ENCODE measurements around the gene BMPER.

The BMPER gene

GRCh38 chr7:33958104-33958503 is 52.8 kb downstream of the BMPER start:
- no peaks in the 10 kb centered on the region for H3K36me3 ChIP-seq (ENCODE audit: insufficient read depth, low read length)
- no peak for DNase-seq (ENCODE audit: low read depth, low spot score)
- H3K9ac ChIP-seq (ENCODE audit: insufficient read length) = no peak overlapping the region
- TF ChIP-seq FOXP2 (optimal IDR thresholded peaks at IDR 0.05; ENCODE audit: control extremely low read depth, extremely low read length, insufficient read depth) = no peak
- TF ChIP-seq POLR2AphosphoS5 (IDR thresholded peaks at IDR 0.05; ENCODE audit: borderline replicate concordance, low read depth, low read length) = no peak
- TF ChIP-seq EZH2 (IDR thresholded peaks at IDR 0.05) = no peak
- no peak overlapping the region for H3K4me3 ChIP-seq
- H3K27ac ChIP-seq = no peak overlapping the region
- 0 out of 2 replicates have a peak, but pooled peaks cover 6% of the 10 kb centered on the region for H3K9me3 ChIP-seq (ENCODE audit: low read depth, low read length)

- TF ChIP-seq EZH2 (IDR thresholded peaks at IDR 0.05) (no peak), FOXP2 (optimal IDR thresholded peaks at IDR 0.05; ENCODE audit: control extremely low read depth, extremely low read length, insufficient read depth) (no peak), POLR2AphosphoS5 (IDR thresholded peaks at IDR 0.05; ENCODE audit: borderline replicate concordance, low read depth, low read length) (no peak)
- Histone ChIP-seq H3K9me3 (ENCODE audit: low read depth, low read length) (0 out of 2 replicates have a peak, but pooled peaks cover 6% of the 10 kb centered on the region), H3K36me3 (ENCODE audit: insufficient read depth, low read length) (no peaks in the 10 kb centered on the region), H3K9ac (ENCODE audit: insufficient read length) (no peak overlapping the region), H3K27ac (peak overlapping the region; percentile 37; the same call in 1 of the 2 replicates), H3K4me3 (no peak overlapping the region)
- DNase-seq (ENCODE audit: low read depth, low spot score) = no peak
Observed at GRCh38 chr7:33959676-33960075, 54.3 kb downstream of the BMPER start.

DNA sequence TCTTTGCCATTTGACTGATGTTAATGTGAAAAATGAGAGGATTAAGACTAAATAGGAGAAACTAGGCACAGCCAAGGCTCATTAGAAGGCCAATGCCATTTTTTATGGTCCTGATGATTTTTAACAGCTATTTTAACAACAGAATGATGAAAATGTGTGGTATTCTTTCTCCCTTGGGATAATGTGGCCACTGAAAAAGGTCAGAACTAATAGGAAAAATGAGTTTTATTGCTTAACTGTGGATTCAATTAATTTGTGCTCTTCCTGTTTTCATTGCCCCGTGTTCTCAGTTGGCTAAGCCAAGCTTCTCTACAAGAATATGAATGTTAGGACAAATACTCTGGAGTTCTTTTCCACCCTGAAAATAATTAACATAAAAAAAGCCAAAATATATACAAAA is 56.6 kb downstream of the BMPER start:
- Histone ChIP-seq H3K9me3 (ENCODE audit: low read depth, low read length) (0 out of 2 replicates have a peak, but pooled peaks cover 6% of the 10 kb centered on the region), H3K36me3 (ENCODE audit: insufficient read depth, low read length) (no peaks in the 10 kb centered on the region), H3K4me3 (no peak overlapping the region), H3K9ac (ENCODE audit: insufficient read length) (no peak overlapping the region), H3K27ac (no peak overlapping the region)
- TF ChIP-seq EZH2 (IDR thresholded peaks at IDR 0.05) (no peak), POLR2AphosphoS5 (IDR thresholded peaks at IDR 0.05; ENCODE audit: borderline replicate concordance, low read depth, low read length) (no peak), FOXP2 (optimal IDR thresholded peaks at IDR 0.05; ENCODE audit: control extremely low read depth, extremely low read length, insufficient read depth) (no peak)
- no peak for DNase-seq (ENCODE audit: low read depth, low spot score)

GRCh38 chr7:33964417-33965182 is 59.3 kb downstream of the BMPER start:
- peak overlapping the region; percentile 29; the same call in 1 of the 2 replicates for H3K4me3 ChIP-seq
- 0 out of 2 replicates have a peak, but pooled peaks cover 6% of the 10 kb centered on the region for H3K9me3 ChIP-seq (ENCODE audit: low read depth, low read length)
- no peak overlapping the region for H3K9ac ChIP-seq (ENCODE audit: insufficient read length)
- no peaks in the 10 kb centered on the region for H3K36me3 ChIP-seq (ENCODE audit: insufficient read depth, low read length)
- peak overlapping the region; percentile 81 for H3K27ac ChIP-seq
- DNase-seq (ENCODE audit: low read depth, low spot score) = no peak
- TF ChIP-seq FOXP2 (optimal IDR thresholded peaks at IDR 0.05; ENCODE audit: control extremely low read depth, extremely low read length, insufficient read depth) (no peak), EZH2 (IDR thresholded peaks at IDR 0.05) (no peak), POLR2AphosphoS5 (IDR thresholded peaks at IDR 0.05; ENCODE audit: borderline replicate concordance, low read depth, low read length) (no peak)

DNA sequence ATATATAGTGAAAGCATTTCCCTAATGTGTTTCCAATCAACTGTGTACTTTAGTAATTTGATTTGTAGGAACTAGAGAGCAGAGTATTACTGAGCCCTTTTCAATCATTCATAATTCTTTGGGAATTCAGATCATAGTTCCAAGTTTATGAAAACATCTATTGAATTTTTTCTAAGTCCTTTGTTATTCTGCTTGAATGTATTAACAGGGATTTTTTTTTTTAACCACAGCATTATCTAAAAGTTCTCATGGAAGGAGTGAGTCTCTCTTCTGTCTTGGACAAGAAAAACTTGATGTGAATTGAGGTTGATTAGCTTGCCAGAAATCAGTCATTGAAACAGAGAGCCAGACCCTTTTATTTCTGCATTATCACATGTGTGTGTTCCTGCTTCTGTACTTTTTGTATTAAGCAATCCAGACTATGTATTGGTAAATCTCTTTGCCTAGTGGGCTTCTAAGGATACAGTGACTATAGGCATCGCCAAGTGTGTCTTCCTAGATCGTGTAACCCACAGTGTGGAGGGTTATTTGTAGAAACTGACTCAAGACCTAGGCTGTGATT is 59.9 kb downstream of the BMPER start:
- 0 out of 2 replicates have a peak, but pooled peaks cover 5% of the 10 kb centered on the region for H3K9me3 ChIP-seq (ENCODE audit: low read depth, low read length)

GRCh38 chr7:33968591-33968990 is 63.3 kb downstream of the BMPER start:
- Histone ChIP-seq H3K36me3 (ENCODE audit: insufficient read depth, low read length) (no peaks in the 10 kb centered on the region), H3K4me3 (no peak overlapping the region), H3K9me3 (ENCODE audit: low read depth, low read length) (no peaks in the 10 kb centered on the region), H3K27ac (no peak overlapping the region), H3K9ac (ENCODE audit: insufficient read length) (no peak overlapping the region)
- no peak for DNase-seq (ENCODE audit: low read depth, low spot score)
- TF ChIP-seq POLR2AphosphoS5 (IDR thresholded peaks at IDR 0.05; ENCODE audit: borderline replicate concordance, low read depth, low read length) (no peak), FOXP2 (optimal IDR thresholded peaks at IDR 0.05; ENCODE audit: control extremely low read depth, extremely low read length, insufficient read depth) (no peak), EZH2 (IDR thresholded peaks at IDR 0.05) (no peak)

More for the DNA sequence above, 59.9 kb downstream of the BMPER start:
- Histone ChIP-seq H3K4me3 (peak overlapping the region; percentile 31; the same call in 1 of the 2 replicates), H3K9ac (ENCODE audit: insufficient read length) (no peak overlapping the region), H3K36me3 (ENCODE audit: insufficient read depth, low read length) (no peaks in the 10 kb centered on the region), H3K27ac (peak overlapping the region; percentile 81)
- DNase-seq (ENCODE audit: low read depth, low spot score) = no peak
- TF ChIP-seq EZH2 (IDR thresholded peaks at IDR 0.05) = no peak
- no peak for TF ChIP-seq POLR2AphosphoS5 (IDR thresholded peaks at IDR 0.05; ENCODE audit: borderline replicate concordance, low read depth, low read length)
- no peak for TF ChIP-seq FOXP2 (optimal IDR thresholded peaks at IDR 0.05; ENCODE audit: control extremely low read depth, extremely low read length, insufficient read depth)

DNA sequence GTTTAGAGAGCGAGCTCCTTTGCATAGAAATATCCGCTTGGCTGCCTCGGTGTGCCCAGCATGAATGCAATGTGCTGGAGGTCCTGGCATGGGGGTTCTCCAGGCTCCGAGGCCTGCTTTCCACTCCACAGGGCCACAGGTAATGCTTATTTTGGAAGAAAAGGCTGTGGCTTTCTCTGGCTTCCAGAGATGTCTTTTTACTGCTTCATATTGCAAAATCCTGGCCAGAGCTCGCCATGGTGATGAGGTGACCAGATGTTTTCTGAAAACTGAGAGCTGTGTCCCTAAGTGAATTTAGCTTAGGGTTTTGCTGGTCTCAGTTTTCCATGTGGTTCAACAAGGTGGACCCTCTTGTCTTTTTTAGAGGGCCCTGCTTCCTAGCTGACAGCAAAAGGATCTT is 65.2 kb downstream of the BMPER start:
- H3K9me3 ChIP-seq (ENCODE audit: low read depth, low read length) = no peaks in the 10 kb centered on the region
- DNase-seq (ENCODE audit: low read depth, low spot score) = no peak
- no peak overlapping the region for H3K27ac ChIP-seq
- TF ChIP-seq FOXP2 (optimal IDR thresholded peaks at IDR 0.05; ENCODE audit: control extremely low read depth, extremely low read length, insufficient read depth) (no peak), EZH2 (IDR thresholded peaks at IDR 0.05) (no peak), POLR2AphosphoS5 (IDR thresholded peaks at IDR 0.05; ENCODE audit: borderline replicate concordance, low read depth, low read length) (no peak)
- no peak overlapping the region for H3K9ac ChIP-seq (ENCODE audit: insufficient read length)
- no peak overlapping the region for H3K4me3 ChIP-seq
- no peaks in the 10 kb centered on the region for H3K36me3 ChIP-seq (ENCODE audit: insufficient read depth, low read length)

DNA sequence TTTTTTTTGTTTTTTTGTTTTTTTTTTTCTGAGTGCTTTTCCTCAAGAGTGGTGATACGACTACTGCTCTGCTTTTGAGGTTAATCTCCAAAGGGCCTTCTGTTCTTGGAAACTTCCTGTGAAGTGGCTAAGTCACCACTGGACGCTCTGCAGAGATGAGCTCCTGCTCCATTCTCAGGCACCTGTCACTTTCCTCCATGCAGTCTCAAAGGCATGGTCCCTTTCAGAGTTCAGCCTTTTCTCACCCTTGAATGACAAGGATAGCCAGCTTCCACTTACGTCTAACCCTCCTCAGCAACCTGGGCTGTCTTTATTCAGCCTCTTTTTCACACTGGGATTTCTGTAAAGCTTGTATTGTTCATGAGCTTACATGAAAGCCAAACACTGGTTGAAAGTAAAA is 65.8 kb downstream of the BMPER start:
- TF ChIP-seq POLR2AphosphoS5 (IDR thresholded peaks at IDR 0.05; ENCODE audit: borderline replicate concordance, low read depth, low read length) (no peak), FOXP2 (optimal IDR thresholded peaks at IDR 0.05; ENCODE audit: control extremely low read depth, extremely low read length, insufficient read depth) (no peak), EZH2 (IDR thresholded peaks at IDR 0.05) (no peak)
- H3K36me3 ChIP-seq (ENCODE audit: insufficient read depth, low read length) = no peaks in the 10 kb centered on the region

More for the DNA sequence above, 65.8 kb downstream of the BMPER start:
- no peaks in the 10 kb centered on the region for H3K9me3 ChIP-seq (ENCODE audit: low read depth, low read length)
- no peak overlapping the region for H3K27ac ChIP-seq
- no peak for DNase-seq (ENCODE audit: low read depth, low spot score)
- no peak overlapping the region for H3K4me3 ChIP-seq
- H3K9ac ChIP-seq (ENCODE audit: insufficient read length) = no peak overlapping the region

Measured in SK-N-MC (cell line).